ENCODE results near the gene EXOSC6. TPM values are rescaled to one million over a fixed set of nuclear protein-coding genes. Genes with fewer than 3 reads are reported as not detected.

EXOSC6 gene
- polyA plus RNA-seq, 1 donor from 2014 or later, result 56.6 TPM

- H3K9ac ChIP-seq (ENCODE audit: low read length), result no peak overlapping the region
- no peaks in the 10 kb centered on the region for H3K9me2 ChIP-seq (ENCODE audit: insufficient read depth, low read length)
- no peaks in the 10 kb centered on the region for H3K27me3 ChIP-seq (ENCODE audit: insufficient read depth, low read depth, low read length)
- no peak overlapping the region for H3K4me2 ChIP-seq (ENCODE audit: low read length)
- no peak overlapping the region for H3K4me3 ChIP-seq (ENCODE audit: low read length)
- TF ChIP-seq CTCF (IDR thresholded peaks at IDR 0.05; ENCODE audit: poor library complexity, severe bottlenecking) (peak; percentile 9), REST (IDR thresholded peaks at IDR 0.05; ENCODE audit: borderline replicate concordance) (no peak)
- H3K36me3 ChIP-seq (ENCODE audit: insufficient read depth, low read length), result no peaks in the 10 kb centered on the region
- H2AFZ ChIP-seq (ENCODE audit: low read depth, low read length), result no peak overlapping the region
- no peaks in the 10 kb centered on the region for H4K20me1 ChIP-seq (ENCODE audit: insufficient read depth)
- no peak overlapping the region for H3K27ac ChIP-seq (ENCODE audit: low read length)
- H3F3A ChIP-seq (ENCODE audit: insufficient read depth, low read length, poor library complexity, severe bottlenecking), result peaks cover 4% of the 10 kb centered on the region
- H3K9me3 ChIP-seq (ENCODE audit: low read length), result no peaks in the 10 kb centered on the region
- peaks cover 8% of the 10 kb centered on the region for H3K79me2 ChIP-seq (replicated peaks; ENCODE audit: insufficient read depth, low read length)
These were observed 2.6 kb upstream of the EXOSC6 start for GRCh38 chr16:70254180-70254964.

- no peaks in the 10 kb centered on the region for H3K36me3 ChIP-seq (ENCODE audit: insufficient read depth, low read length)
- H2AFZ ChIP-seq (ENCODE audit: low read depth, low read length), result no peak overlapping the region
- H3K27ac ChIP-seq (ENCODE audit: low read length), result no peak overlapping the region
- no peak overlapping the region for H3K9ac ChIP-seq (ENCODE audit: low read length)
- H3K4me2 ChIP-seq (ENCODE audit: low read length), result no peak overlapping the region
- H3K79me2 ChIP-seq (replicated peaks; ENCODE audit: insufficient read depth, low read length), result peaks cover 15% of the 10 kb centered on the region
- H3K27me3 ChIP-seq (ENCODE audit: insufficient read depth, low read depth, low read length), result no peaks in the 10 kb centered on the region
- H3F3A ChIP-seq (ENCODE audit: insufficient read depth, low read length, poor library complexity, severe bottlenecking), result peaks cover 4% of the 10 kb centered on the region
- no peaks in the 10 kb centered on the region for H4K20me1 ChIP-seq (ENCODE audit: insufficient read depth)
- no peaks in the 10 kb centered on the region for H3K9me3 ChIP-seq (ENCODE audit: low read length)
- H3K9me2 ChIP-seq (ENCODE audit: insufficient read depth, low read length), result no peaks in the 10 kb centered on the region
- TF ChIP-seq CTCF (IDR thresholded peaks at IDR 0.05; ENCODE audit: poor library complexity, severe bottlenecking) (peak; percentile 55), EZH2 (IDR thresholded peaks at IDR 0.05; ENCODE audit: borderline replicate concordance, insufficient read depth, low read length, poor library complexity, severe bottlenecking) (no peak)
- no peak overlapping the region for H3K4me3 ChIP-seq (ENCODE audit: low read length)
These were observed 1.8 kb upstream of the EXOSC6 start for GRCh38 chr16:70253291-70254106.
